ENCODE results near the gene MAFG. TPM values are rescaled to one million over a fixed set of nuclear protein-coding genes. Genes with fewer than 3 reads are reported as not detected.
A peak's percentile ranks its signal among the peaks of the same experiment; 100 is the strongest.

MAFG gene
- total and polyA plus RNA-seq, 9 of the 15 experiments (the other 6 are each of a cell fraction or from before 2014, with no cell fraction given) = 1.1 to 58.1 (median 24.9) TPM

- in situ Hi-C loops (cut with MboI) = no loop called here
- no TSS peak for BruUV-seq (replicated peaks)
- Histone ChIP-seq H3K9me1 (ENCODE audit: control insufficient read depth, insufficient read depth, low read length) (no peaks in the 10 kb centered on the region), H3K27me3 (ENCODE audit: control insufficient read depth in 2 of 2, insufficient read depth in 2 of 2, low read length in 2 of 2) (no peaks in the 10 kb centered on the region), H3K4me3 (peak overlapping the region; percentile 32; the same call in 1 of the 2 replicates), H4K20me1 (replicated peaks; ENCODE audit: control insufficient read depth, insufficient read depth, low read length) (peaks cover 9% of the 10 kb centered on the region; the same call in 1 of the 2 replicates), H3K4me2 (ENCODE audit: insufficient read depth, low read length) (no peak overlapping the region), H3K27ac (ENCODE audit: extremely low read depth, low read depth, low read length) (peak overlapping the region; percentile 27; the same call in 1 of the 3 replicates), H2AFZ (ENCODE audit: low read depth, low read length) (no peak overlapping the region), H3K9ac (ENCODE audit: insufficient read depth in 1 of 2, low read depth in 2 of 2, low read length in 2 of 2) (peak overlapping the region in 1 of 2 experiments; percentile 89; a peak in 3 of 4 replicates), H3K9me3 (replicated peaks; ENCODE audit: control insufficient read depth, insufficient read depth, low read depth, low read length) (no peaks in the 10 kb centered on the region), H3K36me3 (ENCODE audit: control insufficient read depth, insufficient read depth, low read length) (peaks cover 74% of the 10 kb centered on the region; the same call in 2 of the 3 replicates), H3K4me1 (replicated peaks in 1 of 2; ENCODE audit: control insufficient read depth in 2 of 2, insufficient read depth in 2 of 2, low read length in 2 of 2) (peaks cover 10 to 91% of the 10 kb centered on the region in 2 experiments), H3K79me2 (ENCODE audit: control insufficient read depth, insufficient read depth, low read length) (no peaks in the 10 kb centered on the region)
- CTCF ChIA-PET (ENCODE audit: low intra/inter-chr PET ratio) = no interaction called here
- FAIRE-seq (no peak), DNase-seq (ENCODE audit: extremely low read depth in 1 of 4, low spot score in 3 of 4) (peak in 2 of 4 experiments; percentile 19 to 39), ATAC-seq (peak; percentile 43)
- intact Hi-C loops (cut with micrococcal nuclease) = no loop called here
- WGBS (ENCODE audit: insufficient coverage, low coverage, missing lambda C conversion rate) = 26% methylated on average over 33 of the region's 47 CpGs
- POLR2A ChIA-PET = interaction anchor here (0.6 to 1.7 kb wide), 6 partner anchors 9 to 69 kb away, joined by 3 to 10 read pairs (median 4); partner anchors contain the start of gene PCYT2
- TF ChIP-seq ZNF398 (CRISPR knock-in tag; IDR thresholded peaks at IDR 0.05) (no peak), RBFOX2 (IDR thresholded peaks at IDR 0.05; ENCODE audit: low read depth, low read length) (peak; percentile 65), SRF (CRISPR knock-in tag; IDR thresholded peaks at IDR 0.05) (no peak), ETV1 (tag; conservative IDR thresholded peaks at IDR 0.05; ENCODE audit: low read depth) (no peak), HSF4 (CRISPR knock-in tag; IDR thresholded peaks at IDR 0.05; ENCODE audit: borderline replicate concordance) (no peak), ELF2 (CRISPR knock-in tag; IDR thresholded peaks at IDR 0.05) (no peak), POLR2B (IDR thresholded peaks at IDR 0.05; ENCODE audit: low read depth, partially characterized antibody) (peak; percentile 40), GMEB1 (CRISPR knock-in tag; IDR thresholded peaks at IDR 0.05) (no peak), CAMTA2 (CRISPR knock-in tag; conservative IDR thresholded peaks at IDR 0.05) (no peak), CREB1 (IDR thresholded peaks at IDR 0.05) (no peak), CREB1 (CRISPR knock-in tag; IDR thresholded peaks at IDR 0.05) (no peak), SNIP1 (IDR thresholded peaks at IDR 0.05; ENCODE audit: low read depth) (no peak), ZBTB11 (CRISPR knock-in tag; IDR thresholded peaks at IDR 0.05) (no peak), EGR1 (conservative IDR thresholded peaks at IDR 0.05) (no peak), ELF4 (CRISPR knock-in tag; IDR thresholded peaks at IDR 0.05) (no peak)
Measured at GRCh38 chr17:81902653-81903414, 24.7 kb downstream of the MAFG start.
